ENCODE data around the gene NBPF11.
"Not testable (repeated sequence)": the region's sequence is repeated elsewhere in the genome, so short reads cannot be mapped to it uniquely, and the experiment has no call there.

NBPF11 gene

GRCh38 chr1:148120395-148120794 lies 31.7 kb downstream of the NBPF11 start:
- not testable (repeated sequence) for H3K4me1 Mint-ChIP-seq, ATAC-seq, H3K9me3 Mint-ChIP-seq, H3K27me3 Mint-ChIP-seq, H3K4me3 Mint-ChIP-seq, DNase-seq, H3K27ac Mint-ChIP-seq

DNA sequence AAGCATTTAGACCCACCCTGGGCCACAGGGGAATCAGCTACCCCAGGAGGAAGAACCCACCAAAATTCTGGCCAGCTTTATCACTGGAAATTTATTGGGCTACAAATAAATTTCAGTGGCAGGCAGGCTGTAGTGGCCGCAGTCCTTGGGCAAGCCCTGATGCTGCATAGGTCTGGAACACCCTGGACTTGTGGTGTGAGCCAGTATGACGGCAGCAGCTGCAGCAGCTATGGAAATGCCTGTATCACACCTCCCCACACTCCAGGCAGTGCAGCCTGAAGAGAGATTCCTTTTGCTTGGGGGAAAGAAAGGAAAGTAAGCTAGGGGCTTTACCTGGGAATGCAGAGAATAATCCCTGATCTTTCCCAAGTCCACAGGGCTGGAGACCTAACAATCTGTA lies 56.3 kb downstream of the NBPF11 start:
- not testable (repeated sequence) for DNase-seq, H3K27ac Mint-ChIP-seq, H3K27me3 Mint-ChIP-seq, H3K9me3 Mint-ChIP-seq, ATAC-seq, H3K4me3 Mint-ChIP-seq, H3K4me1 Mint-ChIP-seq

- H3K4me1 Mint-ChIP-seq, H3K27ac Mint-ChIP-seq, H3K9me3 Mint-ChIP-seq, H3K27me3 Mint-ChIP-seq, DNase-seq, ATAC-seq, H3K4me3 Mint-ChIP-seq: not testable (repeated sequence)
Measured at GRCh38 chr1:148086196-148086595, 65.9 kb downstream of the NBPF11 start.

GRCh38 chr1:148081205-148081604 lies 70.9 kb downstream of the NBPF11 start:
- not testable (repeated sequence) for H3K9me3 Mint-ChIP-seq, H3K4me3 Mint-ChIP-seq, H3K27me3 Mint-ChIP-seq, H3K4me1 Mint-ChIP-seq, H3K27ac Mint-ChIP-seq, DNase-seq
- peak; percentile 64 for ATAC-seq

GRCh38 chr1:148078632-148079519 lies 73.2 kb downstream of the NBPF11 start:
- H3K4me1 Mint-ChIP-seq, DNase-seq, H3K27ac Mint-ChIP-seq, H3K27me3 Mint-ChIP-seq, H3K4me3 Mint-ChIP-seq, H3K9me3 Mint-ChIP-seq: not testable (repeated sequence)
- peak; percentile 75 for ATAC-seq

- not testable (repeated sequence) for DNase-seq, H3K4me1 Mint-ChIP-seq, H3K9me3 Mint-ChIP-seq, H3K4me3 Mint-ChIP-seq, H3K27ac Mint-ChIP-seq, H3K27me3 Mint-ChIP-seq
- ATAC-seq, result peak; percentile 52
Measured at GRCh38 chr1:148078090-148078489, 74.0 kb downstream of the NBPF11 start.

GRCh38 chr1:148077458-148077857 lies 74.6 kb downstream of the NBPF11 start:
- not testable (repeated sequence) for H3K27ac Mint-ChIP-seq, H3K27me3 Mint-ChIP-seq, H3K9me3 Mint-ChIP-seq, H3K4me1 Mint-ChIP-seq, H3K4me3 Mint-ChIP-seq, DNase-seq
- ATAC-seq, result peak; percentile 46

DNA sequence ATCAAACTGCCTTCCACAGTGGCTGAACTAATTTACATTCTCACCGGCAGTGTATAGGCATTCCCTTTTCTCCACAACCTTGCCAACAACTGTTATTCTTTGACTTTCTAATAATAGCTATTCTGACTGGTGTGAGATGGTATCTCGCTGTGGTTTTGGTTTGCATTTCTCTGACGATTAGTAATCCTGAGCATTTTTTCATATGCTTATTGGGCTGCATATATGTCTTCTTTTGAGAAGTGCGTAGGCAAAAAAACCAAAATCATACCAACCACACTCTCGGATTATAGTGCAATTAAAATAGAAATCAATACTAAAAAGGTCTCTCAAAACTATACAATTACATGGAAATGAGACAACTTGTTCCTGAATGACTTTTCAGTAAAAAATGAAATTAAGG lies 78.7 kb downstream of the NBPF11 start:
- ATAC-seq, result peak; percentile 76
- not testable (repeated sequence) for H3K27ac Mint-ChIP-seq, DNase-seq, H3K4me1 Mint-ChIP-seq, H3K4me3 Mint-ChIP-seq, H3K27me3 Mint-ChIP-seq, H3K9me3 Mint-ChIP-seq

GRCh38 chr1:148068606-148069005 lies 83.5 kb downstream of the NBPF11 start:
- H3K9me3 Mint-ChIP-seq, DNase-seq, H3K4me1 Mint-ChIP-seq, H3K27ac Mint-ChIP-seq, ATAC-seq, H3K4me3 Mint-ChIP-seq, H3K27me3 Mint-ChIP-seq: not testable (repeated sequence)

DNA sequence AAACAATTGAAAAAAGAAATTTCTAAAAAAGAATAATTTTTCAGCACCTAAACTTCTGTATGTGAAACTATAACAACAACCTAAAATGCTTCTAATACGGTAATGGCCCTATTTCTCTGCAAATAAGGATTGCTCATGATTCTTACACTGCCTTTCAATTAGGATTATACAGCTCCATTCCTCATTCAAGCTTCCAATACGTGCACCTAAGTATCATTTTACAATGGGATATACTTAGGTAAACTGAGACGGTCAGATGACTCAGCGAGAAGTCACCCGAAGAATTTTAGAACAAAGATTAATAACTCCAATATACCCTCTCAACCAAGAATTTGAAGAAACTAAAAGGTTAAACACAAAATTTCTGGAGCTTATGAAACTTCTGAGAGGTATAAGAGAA lies 83.9 kb downstream of the NBPF11 start:
- H3K27ac Mint-ChIP-seq, DNase-seq, H3K27me3 Mint-ChIP-seq, H3K4me1 Mint-ChIP-seq, H3K9me3 Mint-ChIP-seq, H3K4me3 Mint-ChIP-seq, ATAC-seq: not testable (repeated sequence)

- Mint-ChIP-seq H3K27ac (peak overlapping the region; percentile 80 to 82), H3K27me3 (peaks cover 20% of the 10 kb centered on the region), H3K4me3 (peak overlapping the region; percentile 75 to 77)
- not testable (repeated sequence) for H3K9me3 Mint-ChIP-seq, H3K4me1 Mint-ChIP-seq
- ATAC-seq (peak; percentile 59), DNase-seq (peak in 1 of 2 donors; percentile 11)
Measured at GRCh38 chr1:148060294-148060701, 91.8 kb downstream of the NBPF11 start.

DNA sequence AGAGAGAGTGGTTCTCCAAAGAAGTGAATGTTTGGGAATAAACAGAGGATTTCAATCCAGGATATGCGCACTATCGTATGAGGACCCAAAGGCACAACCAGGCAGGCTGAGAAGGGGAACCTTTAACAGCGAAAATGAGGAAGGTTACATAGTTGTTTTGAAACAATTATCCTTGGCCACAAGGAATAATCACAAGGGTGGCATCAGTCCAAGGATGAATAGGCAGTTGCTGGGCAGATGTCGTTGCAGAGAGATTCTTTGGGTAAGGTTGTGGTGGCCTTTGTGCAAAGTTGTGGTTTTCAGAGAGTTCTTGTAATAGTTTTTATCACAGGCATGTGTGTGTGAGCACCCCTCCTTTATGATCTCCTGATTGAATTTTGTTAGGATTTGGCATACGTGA lies 94.7 kb downstream of the NBPF11 start:
- not testable (repeated sequence) for H3K4me3 Mint-ChIP-seq, H3K4me1 Mint-ChIP-seq, ATAC-seq, DNase-seq, H3K27ac Mint-ChIP-seq, H3K9me3 Mint-ChIP-seq
- H3K27me3 Mint-ChIP-seq, result peaks cover 21% of the 10 kb centered on the region

All from stimulated activated naive CD8-positive, alpha-beta T cell treated with anti-CD3 and anti-CD28 coated beads, Interleukin-15, amount 100 ng/mL, for 72 hours (primary cell).